ENCODE results near the gene AURKA.

Gene AURKA

DNA sequence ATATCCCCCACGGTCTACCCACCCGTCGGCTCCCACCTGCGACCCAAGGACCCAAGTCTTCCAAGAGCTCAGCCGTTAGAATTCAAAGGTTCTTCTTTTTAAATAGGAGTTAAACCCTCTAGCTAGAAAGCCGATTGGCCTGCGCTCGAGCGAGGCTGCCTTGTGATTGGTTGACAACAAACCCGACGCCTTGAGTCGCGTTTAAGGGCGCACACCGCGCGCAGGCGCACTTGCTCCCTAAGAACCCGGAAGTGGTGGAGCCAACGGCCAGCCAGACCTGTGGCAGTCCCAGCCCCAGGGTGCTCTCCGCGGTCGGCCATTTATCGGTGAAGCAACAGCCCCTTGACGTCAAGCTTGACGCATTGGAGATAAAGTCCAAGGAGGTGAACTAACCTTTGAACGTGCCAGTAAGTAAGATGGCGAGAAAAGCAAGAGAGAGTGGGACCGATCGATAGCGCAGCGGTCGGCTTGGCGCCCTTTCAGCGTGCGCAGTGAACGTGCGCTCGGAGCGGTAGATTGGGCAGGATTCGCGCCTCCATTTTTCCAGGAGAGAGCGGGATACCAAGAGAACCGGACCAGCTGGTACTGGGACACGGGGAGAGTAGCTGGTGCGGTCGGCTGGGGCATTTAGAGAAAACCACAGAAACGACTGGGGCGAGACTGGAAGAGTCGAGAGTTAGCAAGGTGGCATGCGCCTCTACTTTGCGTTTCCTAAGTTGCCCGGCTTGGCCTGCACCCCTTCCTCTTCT is at the start of gene AURKA, which contains the start of gene CSTF1:
TSS of gene AURKA (minus strand) at position 84 of the 749 bp plus-strand sequence. CDS start 4,018 bp downstream, outside the sequence.
TSS of gene CSTF1 (plus strand) at position 514 of the 749 bp plus-strand sequence. CDS start 2,908 bp downstream, outside the sequence.
- peak; percentile 99 for DNase-seq
- in situ Hi-C loops (cut with MboI; ENCODE audit: low pct_unique_long_range_greater_than_20kb, low sequenced_read_pairs) = no loop called here

DNA sequence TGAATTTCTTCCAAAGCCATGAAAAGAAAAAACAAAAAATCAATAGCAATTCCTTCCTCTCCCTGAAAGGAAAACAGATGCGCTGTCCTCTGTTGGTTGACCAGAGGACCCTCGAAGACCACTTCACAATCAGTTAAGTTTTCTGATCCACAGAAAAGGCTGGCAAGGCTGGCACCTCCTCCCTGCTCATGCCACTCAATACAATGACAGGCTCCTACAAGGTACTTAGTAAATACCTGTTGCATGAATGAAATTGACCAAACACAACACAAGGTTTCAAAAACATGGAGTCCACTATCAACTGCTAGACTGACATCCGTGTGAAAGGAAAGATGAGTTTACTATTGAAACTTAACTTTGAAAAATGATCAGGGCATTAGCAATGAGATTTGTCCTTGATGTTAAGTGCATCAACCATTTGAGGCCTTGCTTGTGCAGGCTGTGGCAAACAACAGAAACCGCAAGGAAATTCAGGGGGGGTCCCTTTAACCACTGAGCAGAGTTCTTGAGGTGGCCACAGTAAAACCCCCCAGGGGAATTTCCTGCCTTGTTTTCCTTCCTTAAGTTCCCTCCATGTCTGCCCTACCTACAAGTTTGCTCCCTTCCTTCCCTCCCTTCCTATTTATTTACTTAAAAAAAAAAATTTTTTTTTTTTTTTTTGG is 48.5 kb upstream of the AURKA start:
- in situ Hi-C loops (cut with MboI; ENCODE audit: low pct_unique_long_range_greater_than_20kb, low sequenced_read_pairs) = no loop called here
- peak; percentile 83 for DNase-seq

DNA sequence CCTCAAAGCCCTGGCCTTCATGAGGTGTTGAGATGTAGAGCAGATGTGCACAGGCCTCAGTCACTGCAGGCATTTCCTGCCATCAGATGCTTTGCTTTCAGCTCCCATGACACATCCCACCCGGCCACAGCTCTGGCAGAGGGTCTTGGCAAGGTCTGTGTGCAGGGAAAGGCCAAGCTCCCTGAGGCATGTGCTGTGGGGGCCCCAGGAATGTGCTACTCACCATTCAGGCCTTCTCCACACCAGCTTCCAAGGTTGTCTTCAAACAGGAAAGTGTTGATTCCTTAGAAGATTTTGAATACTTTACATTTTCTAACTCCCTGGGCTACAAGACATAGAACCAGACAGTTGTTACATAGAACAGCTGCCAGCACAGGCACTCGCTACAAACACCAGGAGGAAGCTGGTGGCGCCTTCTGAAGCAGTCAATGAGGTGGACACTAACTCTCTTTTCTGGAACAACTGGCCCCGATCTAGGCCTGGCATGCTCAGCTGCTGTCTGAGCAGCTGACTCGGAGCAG is 47.8 kb upstream of the AURKA start:
- peak; percentile 47 for DNase-seq
- in situ Hi-C loops (cut with MboI; ENCODE audit: low pct_unique_long_range_greater_than_20kb, low sequenced_read_pairs) = no loop called here

GRCh38 chr20:56438284-56438683 is 46.3 kb upstream of the AURKA start:
- in situ Hi-C loops (cut with MboI; ENCODE audit: low pct_unique_long_range_greater_than_20kb, low sequenced_read_pairs) = no loop called here
- DNase-seq = no peak

DNA sequence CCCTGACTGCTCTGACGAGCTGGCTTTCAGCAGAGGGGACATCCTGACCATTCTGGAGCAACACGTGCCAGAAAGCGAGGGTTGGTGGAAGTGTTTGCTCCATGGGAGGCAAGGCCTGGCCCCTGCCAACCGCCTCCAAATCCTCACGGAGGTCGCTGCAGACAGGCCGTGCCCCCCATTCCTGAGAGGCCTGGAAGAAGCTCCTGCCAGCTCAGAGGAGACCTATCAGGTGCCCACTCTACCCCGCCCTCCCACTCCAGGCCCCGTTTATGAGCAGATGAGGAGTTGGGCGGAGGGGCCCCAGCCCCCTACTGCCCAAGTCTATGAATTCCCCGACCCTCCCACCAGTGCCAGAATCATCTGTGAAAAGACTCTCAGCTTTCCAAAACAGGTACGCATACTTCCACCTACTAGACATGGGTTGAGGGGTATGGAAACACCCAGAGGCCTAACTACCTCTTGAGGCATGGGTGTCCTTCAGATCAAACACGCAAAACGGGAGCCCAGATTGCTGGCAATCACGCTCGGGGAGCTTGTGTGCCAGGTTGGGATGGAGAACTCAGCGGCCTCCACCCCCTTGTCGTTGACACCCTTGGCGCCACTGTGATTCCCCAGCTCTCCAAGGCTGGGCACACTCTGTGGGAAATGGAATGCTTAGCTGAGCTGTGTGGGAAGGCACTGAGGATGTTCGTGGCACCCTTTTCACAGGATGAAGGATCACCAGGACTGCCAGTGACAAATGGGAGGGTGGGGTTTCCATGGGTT is 45.4 kb upstream of the AURKA start:
- no peak for DNase-seq
- in situ Hi-C loops (cut with MboI; ENCODE audit: low pct_unique_long_range_greater_than_20kb, low sequenced_read_pairs) = no loop called here

DNA sequence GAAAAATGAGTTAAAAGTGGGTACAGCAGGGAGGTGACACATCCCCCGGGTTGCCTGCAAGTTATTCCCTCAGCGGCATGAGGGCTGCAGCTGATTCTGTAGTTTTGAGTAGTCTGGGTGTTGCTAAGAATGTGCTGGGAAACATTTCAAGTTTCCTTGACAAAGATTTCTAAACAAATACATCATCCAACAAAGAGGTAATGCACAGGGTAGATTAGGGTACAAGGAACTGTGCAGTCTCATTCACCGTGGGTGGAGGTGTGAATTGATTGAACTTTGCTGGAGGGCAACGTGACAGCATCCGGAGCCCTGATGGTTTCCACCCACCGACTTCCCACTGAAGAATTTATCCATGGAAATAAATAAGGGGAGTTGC is 41.9 kb upstream of the AURKA start:
- no peak for DNase-seq
- in situ Hi-C loops (cut with MboI; ENCODE audit: low pct_unique_long_range_greater_than_20kb, low sequenced_read_pairs) = no loop called here

GRCh38 chr20:56433221-56433879 is 41.3 kb upstream of the AURKA start:
- in situ Hi-C loops (cut with MboI; ENCODE audit: low pct_unique_long_range_greater_than_20kb, low sequenced_read_pairs) = no loop called here
- no peak for DNase-seq

DNA sequence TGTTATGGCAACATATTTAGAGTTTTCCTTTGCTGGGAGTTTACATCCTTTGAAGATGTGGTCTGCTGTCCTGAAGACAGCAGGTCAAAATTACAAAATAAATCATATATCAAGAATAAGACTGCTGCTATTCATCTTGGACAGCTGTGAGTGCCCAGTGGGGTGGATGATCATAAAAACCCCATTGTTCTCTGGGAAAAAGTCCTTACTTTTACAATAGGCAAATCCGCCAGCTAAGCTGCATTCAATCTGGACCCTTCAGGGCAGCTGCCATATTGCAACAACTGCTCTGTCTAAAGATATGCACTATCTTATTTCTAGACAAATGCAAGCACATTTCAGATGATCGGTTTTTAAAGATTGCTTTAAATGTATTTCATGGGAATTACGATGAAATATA is 39.5 kb upstream of the AURKA start:
- DNase-seq = no peak
- in situ Hi-C loops (cut with MboI; ENCODE audit: low pct_unique_long_range_greater_than_20kb, low sequenced_read_pairs) = no loop called here

DNA sequence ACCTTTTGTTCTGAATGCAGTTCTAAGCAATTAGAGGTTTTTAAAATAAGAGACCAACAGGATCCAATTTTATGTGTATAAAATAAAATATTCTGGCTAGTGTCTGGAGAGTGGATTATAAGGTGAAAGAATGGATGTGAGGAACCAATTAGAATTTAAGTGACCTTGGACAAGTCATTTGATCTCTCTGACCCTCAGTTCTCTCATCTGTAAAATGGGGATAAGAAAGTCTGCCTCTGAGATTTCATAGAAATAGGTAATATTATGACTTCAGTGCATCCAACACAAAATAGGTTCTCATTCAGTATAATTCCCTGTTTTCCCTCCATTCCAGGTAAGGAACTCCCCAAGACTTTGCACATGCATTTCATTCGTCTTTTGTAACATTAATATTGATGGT is 38.9 kb upstream of the AURKA start:
- in situ Hi-C loops (cut with MboI; ENCODE audit: low pct_unique_long_range_greater_than_20kb, low sequenced_read_pairs) = no loop called here
- no peak for DNase-seq

- in situ Hi-C loops (cut with MboI; ENCODE audit: low pct_unique_long_range_greater_than_20kb, low sequenced_read_pairs) = no loop called here
- DNase-seq = no peak
Measured at GRCh38 chr20:56430461-56430860, 38.4 kb upstream of the AURKA start.

DNA sequence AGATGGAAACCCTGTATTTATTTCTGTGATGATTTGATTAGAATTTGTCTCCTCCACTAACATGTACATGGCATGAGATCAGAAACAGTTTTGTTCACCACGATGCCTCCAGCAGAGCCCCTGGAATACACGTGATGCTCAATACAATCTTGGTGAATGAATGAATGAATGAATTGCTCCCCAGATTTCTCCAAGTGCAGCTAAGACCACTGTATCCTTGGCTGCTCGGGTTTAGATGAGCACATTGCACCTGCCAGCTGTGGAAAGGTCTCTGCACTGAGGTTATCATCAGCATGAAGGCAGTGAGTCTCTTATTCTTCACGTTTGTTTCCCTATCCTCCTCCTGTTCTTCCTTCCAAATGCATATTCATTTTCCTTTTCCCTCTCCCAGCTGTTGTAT is 37.9 kb upstream of the AURKA start:
- in situ Hi-C loops (cut with MboI; ENCODE audit: low pct_unique_long_range_greater_than_20kb, low sequenced_read_pairs) = no loop called here
- no peak for DNase-seq

- in situ Hi-C loops (cut with MboI; ENCODE audit: low pct_unique_long_range_greater_than_20kb, low sequenced_read_pairs) = no loop called here
- DNase-seq = peak; percentile 64
Measured at GRCh38 chr20:56429502-56429901, 37.5 kb upstream of the AURKA start.

- DNase-seq = no peak
- in situ Hi-C loops (cut with MboI; ENCODE audit: low pct_unique_long_range_greater_than_20kb, low sequenced_read_pairs) = no loop called here
Measured at GRCh38 chr20:56428881-56429280, 36.9 kb upstream of the AURKA start.

DNA sequence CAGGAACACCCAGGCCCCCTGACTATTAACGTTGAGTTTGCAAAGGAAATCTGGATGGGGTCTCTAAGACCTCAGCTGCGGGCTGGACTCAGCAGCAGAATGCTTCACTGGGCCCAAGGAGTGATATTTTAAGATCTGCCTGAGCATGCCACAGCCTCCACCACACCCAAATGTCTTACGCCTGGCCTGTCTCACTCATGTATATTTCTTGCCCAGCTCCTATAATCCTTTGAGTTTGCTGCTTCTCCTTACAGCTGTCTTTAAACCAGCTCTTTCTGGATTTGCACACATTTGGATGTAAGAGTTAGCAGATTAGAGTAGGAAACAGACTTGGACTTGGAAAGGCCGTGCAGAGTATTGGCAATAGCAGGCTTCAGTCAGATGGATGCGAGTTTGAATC is 36.4 kb upstream of the AURKA start:
- in situ Hi-C loops (cut with MboI; ENCODE audit: low pct_unique_long_range_greater_than_20kb, low sequenced_read_pairs) = no loop called here

DNA sequence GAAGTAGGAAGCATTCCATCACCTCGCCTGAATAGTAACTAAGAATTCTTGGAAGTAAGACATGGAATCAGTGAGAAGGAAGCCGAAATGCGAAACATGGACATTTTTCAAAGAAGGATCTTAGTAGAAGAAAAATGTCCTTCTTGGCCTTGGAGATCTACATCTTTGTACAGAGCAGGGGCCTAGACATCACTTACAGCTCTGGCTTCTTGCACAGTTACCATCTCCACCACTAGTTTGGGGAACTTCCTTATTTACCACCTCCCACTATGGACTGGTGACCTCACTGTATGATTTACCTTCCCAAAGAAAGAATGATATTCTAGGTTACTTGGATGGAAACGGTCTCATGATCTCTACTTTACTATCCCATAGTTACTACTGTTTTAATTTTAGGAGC is 35.8 kb upstream of the AURKA start:
- in situ Hi-C loops (cut with MboI; ENCODE audit: low pct_unique_long_range_greater_than_20kb, low sequenced_read_pairs) = no loop called here
- DNase-seq = peak; percentile 68

More for the DNA sequence above, 36.4 kb upstream of the AURKA start:
- DNase-seq = no peak

GRCh38 chr20:56426926-56427325 is 34.9 kb upstream of the AURKA start:
- in situ Hi-C loops (cut with MboI; ENCODE audit: low pct_unique_long_range_greater_than_20kb, low sequenced_read_pairs) = no loop called here
- no peak for DNase-seq

- no peak for DNase-seq
- in situ Hi-C loops (cut with MboI; ENCODE audit: low pct_unique_long_range_greater_than_20kb, low sequenced_read_pairs) = no loop called here
Measured at GRCh38 chr20:56426026-56426425, 34.0 kb upstream of the AURKA start.

DNA sequence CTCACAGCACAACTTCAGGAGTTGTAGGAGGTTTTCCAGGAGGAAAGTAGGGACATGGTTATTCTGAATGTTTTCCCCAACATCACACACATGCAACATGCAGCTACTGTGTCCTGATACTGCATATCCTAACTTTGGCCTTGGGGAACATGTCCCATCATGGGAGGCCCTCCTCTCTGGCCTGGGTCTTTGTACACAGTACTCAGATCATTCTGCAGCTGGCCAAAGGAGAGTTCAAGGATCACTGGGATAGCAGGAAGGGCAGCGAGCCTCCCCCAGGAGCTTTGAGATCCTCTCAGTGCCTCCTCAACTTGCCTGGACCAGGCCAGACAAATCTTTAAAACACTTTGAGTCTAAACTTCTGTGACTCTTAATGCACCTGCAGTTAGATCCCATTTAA is 32.9 kb upstream of the AURKA start:
- DNase-seq = no peak
- in situ Hi-C loops (cut with MboI; ENCODE audit: low pct_unique_long_range_greater_than_20kb, low sequenced_read_pairs) = no loop called here

- DNase-seq = no peak
- in situ Hi-C loops (cut with MboI; ENCODE audit: low pct_unique_long_range_greater_than_20kb, low sequenced_read_pairs) = no loop called here
Measured at GRCh38 chr20:56423886-56424285, 31.9 kb upstream of the AURKA start.

All from KBM-7 (cell line).